Measurements from ENCODE around the gene GAB4. TPM values are rescaled to one million over a fixed set of nuclear protein-coding genes. Genes with fewer than 3 reads are reported as not detected.

GAB4 gene
- total and polyA plus RNA-seq, 2 donors (not counting 1 experiment from before 2014, with no cell fraction given) = not detected

DNA sequence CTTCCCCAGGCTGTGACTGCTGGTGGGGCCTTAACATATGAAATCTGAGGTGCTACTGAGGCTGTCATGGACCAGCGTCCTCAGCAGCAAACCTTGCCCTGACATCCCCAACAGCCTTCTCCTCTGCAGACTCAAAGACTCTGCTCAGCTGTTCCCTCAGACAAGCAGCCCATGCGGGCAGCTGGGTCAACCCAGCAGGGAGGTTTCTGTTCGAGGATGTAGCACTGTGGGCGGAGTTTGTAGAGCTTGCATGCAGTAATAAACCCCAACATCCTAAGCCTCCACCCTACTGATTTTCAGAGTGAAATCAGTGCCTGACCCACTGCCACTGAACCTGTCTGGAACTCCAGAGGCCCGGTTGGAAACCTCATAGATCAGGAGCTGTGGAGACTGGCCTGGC is 94.0 kb downstream of the GAB4 start:
- no peaks in the 10 kb centered on the region for H3K9me3 ChIP-seq (ENCODE audit: control insufficient read depth, insufficient read depth, low read depth, low read length)

DNA sequence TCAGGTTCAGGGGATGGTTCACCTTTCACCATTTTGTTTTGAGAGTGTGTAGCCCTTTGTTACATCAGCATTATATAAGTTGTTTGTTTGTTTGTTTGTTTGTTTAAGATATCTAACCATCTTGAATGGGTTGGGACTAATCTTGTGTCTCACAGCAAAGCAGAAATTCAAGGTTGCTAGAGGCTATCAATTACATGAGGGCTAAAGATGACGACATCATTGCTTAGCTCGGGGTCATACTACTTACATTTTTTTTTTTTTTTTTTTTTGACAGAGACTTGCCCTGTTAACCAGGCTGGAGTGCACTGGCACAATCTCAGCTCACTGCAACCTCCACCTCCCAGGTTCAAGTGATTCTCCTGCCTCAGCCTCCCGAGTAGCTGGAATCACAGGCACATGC is 95.7 kb downstream of the GAB4 start:
- H3K4me1 ChIP-seq (ENCODE audit: control insufficient read depth, extremely low read depth, insufficient read depth, low read length) = no peaks in the 10 kb centered on the region
- no peak for TF ChIP-seq EZH2 (IDR thresholded peaks at IDR 0.05; ENCODE audit: low read length, missing control alignments)
- TF ChIP-seq, protein P1, sequence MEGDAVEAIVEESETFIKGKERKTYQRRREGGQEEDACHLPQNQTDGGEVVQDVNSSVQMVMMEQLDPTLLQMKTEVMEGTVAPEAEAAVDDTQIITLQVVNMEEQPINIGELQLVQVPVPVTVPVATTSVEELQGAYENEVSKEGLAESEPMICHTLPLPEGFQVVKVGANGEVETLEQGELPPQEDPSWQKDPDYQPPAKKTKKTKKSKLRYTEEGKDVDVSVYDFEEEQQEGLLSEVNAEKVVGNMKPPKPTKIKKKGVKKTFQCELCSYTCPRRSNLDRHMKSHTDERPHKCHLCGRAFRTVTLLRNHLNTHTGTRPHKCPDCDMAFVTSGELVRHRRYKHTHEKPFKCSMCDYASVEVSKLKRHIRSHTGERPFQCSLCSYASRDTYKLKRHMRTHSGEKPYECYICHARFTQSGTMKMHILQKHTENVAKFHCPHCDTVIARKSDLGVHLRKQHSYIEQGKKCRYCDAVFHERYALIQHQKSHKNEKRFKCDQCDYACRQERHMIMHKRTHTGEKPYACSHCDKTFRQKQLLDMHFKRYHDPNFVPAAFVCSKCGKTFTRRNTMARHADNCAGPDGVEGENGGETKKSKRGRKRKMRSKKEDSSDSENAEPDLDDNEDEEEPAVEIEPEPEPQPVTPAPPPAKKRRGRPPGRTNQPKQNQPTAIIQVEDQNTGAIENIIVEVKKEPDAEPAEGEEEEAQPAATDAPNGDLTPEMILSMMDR (conservative IDR thresholded peaks at IDR 0.05 in 1 of 2, IDR thresholded peaks at IDR 0.05 in 1 of 2; ENCODE audit: low read depth in 1 of 2, low read length in 2 of 2) = no peak
- H3K4me3 ChIP-seq (replicated peaks in 1 of 4; ENCODE audit: control extremely low read depth in 1 of 4, insufficient read depth in 1 of 4, low read depth in 3 of 4, low read length in 4 of 4) = no peak overlapping the region
- no peaks in the 10 kb centered on the region for H3K27me3 ChIP-seq (ENCODE audit: control insufficient read depth, insufficient read depth, low read length)
- H3K27ac ChIP-seq (ENCODE audit: insufficient read depth, low read length) = no peak overlapping the region
- no peaks in the 10 kb centered on the region for H3K36me3 ChIP-seq (ENCODE audit: control insufficient read depth, insufficient read depth, low read length)
- no peak overlapping the region for H3K4me2 ChIP-seq (ENCODE audit: extremely low read depth, insufficient read depth, low read length)
- no peak overlapping the region for H3K9ac ChIP-seq (ENCODE audit: insufficient read depth, low read length)
- no peaks in the 10 kb centered on the region for H3K79me2 ChIP-seq (ENCODE audit: control insufficient read depth, insufficient read depth, low read length)
- no peak for DNase-seq (ENCODE audit: low read depth in 2 of 2)
- H3K9me3 ChIP-seq (ENCODE audit: control insufficient read depth, insufficient read depth, low read depth, low read length) = no peaks in the 10 kb centered on the region
- H2AFZ ChIP-seq (ENCODE audit: low read length) = no peak overlapping the region
- no peaks in the 10 kb centered on the region for H4K20me1 ChIP-seq (ENCODE audit: control insufficient read depth, extremely low read depth, insufficient read depth, low read length)

More for the DNA sequence above, 94.0 kb downstream of the GAB4 start:
- DNase-seq (ENCODE audit: low read depth in 2 of 2) = no peak
- no peak for TF ChIP-seq EZH2 (IDR thresholded peaks at IDR 0.05; ENCODE audit: low read length, missing control alignments)
- TF ChIP-seq, protein P1 (conservative IDR thresholded peaks at IDR 0.05 in 1 of 2, IDR thresholded peaks at IDR 0.05 in 1 of 2; ENCODE audit: low read depth in 1 of 2, low read length in 2 of 2) = no peak
- Histone ChIP-seq H4K20me1 (ENCODE audit: control insufficient read depth, extremely low read depth, insufficient read depth, low read length) (no peaks in the 10 kb centered on the region), H2AFZ (ENCODE audit: low read length) (no peak overlapping the region), H3K27ac (ENCODE audit: insufficient read depth, low read length) (no peak overlapping the region), H3K4me3 (replicated peaks in 1 of 4; ENCODE audit: control extremely low read depth in 1 of 4, insufficient read depth in 1 of 4, low read depth in 3 of 4, low read length in 4 of 4) (no peak overlapping the region), H3K79me2 (ENCODE audit: control insufficient read depth, insufficient read depth, low read length) (no peaks in the 10 kb centered on the region), H3K4me1 (ENCODE audit: control insufficient read depth, extremely low read depth, insufficient read depth, low read length) (no peaks in the 10 kb centered on the region), H3K4me2 (ENCODE audit: extremely low read depth, insufficient read depth, low read length) (no peak overlapping the region), H3K9ac (ENCODE audit: insufficient read depth, low read length) (no peak overlapping the region), H3K36me3 (ENCODE audit: control insufficient read depth, insufficient read depth, low read length) (no peaks in the 10 kb centered on the region), H3K27me3 (ENCODE audit: control insufficient read depth, insufficient read depth, low read length) (no peaks in the 10 kb centered on the region)

Other genes starting within 250 kb of the GAB4 start
- gene XKR3, start 182.8 kb downstream of the GAB4 start, total RNA-seq = 0.17 TPM in 1 of 2 replicates, not detected in the other
- gene XKR3, start 182.8 kb downstream of the GAB4 start, polyA plus RNA-seq = not detected in 2 replicates
- gene IL17RA, start 76.8 kb upstream of the GAB4 start, total RNA-seq = 5.3 and 5.9 TPM in 2 replicates
- gene IL17RA, start 76.8 kb upstream of the GAB4 start, polyA plus RNA-seq = 7.1 and 7.6 TPM in 2 replicates
- gene TMEM121B, start 113.1 kb upstream of the GAB4 start, total RNA-seq = under 0.01 TPM in 1 of 2 replicates, not detected in the other
- 0.05 and 0.10 TPM in 2 replicates for gene TMEM121B, start 113.1 kb upstream of the GAB4 start, polyA plus RNA-seq
- 16.2 and 17.7 TPM in 2 replicates for gene HDHD5, start 151.1 kb upstream of the GAB4 start, total RNA-seq
- gene HDHD5, start 151.1 kb upstream of the GAB4 start, polyA plus RNA-seq = 19.7 and 20.9 TPM in 2 replicates
- 21.8 and 32.0 TPM in 2 replicates for gene ADA2, start 211.2 kb upstream of the GAB4 start, total RNA-seq
- 8.6 and 16.3 TPM in 2 replicates for gene ADA2, start 211.2 kb upstream of the GAB4 start, polyA plus RNA-seq

Data from fibroblast of lung (primary cell).